OCI-LY7 (cell line): ENCODE data around the gene SAMD8.

ENCODE experiments used
- CTCF ChIP-seq: fragments of 200-600 bp; sonication (generic); conservative IDR thresholded peaks from 2 replicates; pipeline ENCODE4 v1.5.1; 2014; ENCODE audit warnings: mild to moderate bottlenecking, antibody characterized with exemption, low read length, moderate library complexity, mixed read lengths
- EZH2phosphoT487 ChIP-seq: fragments of 200-600 bp; sonication (generic); IDR thresholded peaks from 2 replicates; pipeline ENCODE4 v1.6.1; 2018; ENCODE audit warnings: low read depth, borderline replicate concordance, mild to moderate bottlenecking, mixed run types, antibody characterized with exemption, low read length, moderate library complexity, mixed read lengths

GRCh38 chr10:75197906-75198305, 86.5 kb downstream of the SAMD8 start:
- TF ChIP-seq CTCF = no peak
- TF ChIP-seq EZH2phosphoT487 = no peak
